GM19023 (cell line): ENCODE data around the gene OXNAD1.
"Not testable (repeated sequence)": the region's sequence is repeated elsewhere in the genome, so short reads cannot be mapped to it uniquely, and the experiment has no call there.

ENCODE experiments used
- ATAC-seq: cut with Tn5 transposase; IDR thresholded peaks from one replicate; pipeline ENCODE4 v1.9.1; 2021; ENCODE audit warnings: mild to moderate bottlenecking, moderate library complexity; ENCODE audit not compliant: unreplicated experiment

OXNAD1 gene

GRCh38 chr3:16302082-16302631 is 37.1 kb downstream of the OXNAD1 start:
- ATAC-seq, result no peak

GRCh38 chr3:16303037-16303575 is 38.1 kb downstream of the OXNAD1 start:
- ATAC-seq, result no peak

GRCh38 chr3:16304061-16305010 is 39.3 kb downstream of the OXNAD1 start:
- ATAC-seq, result no peak

DNA sequence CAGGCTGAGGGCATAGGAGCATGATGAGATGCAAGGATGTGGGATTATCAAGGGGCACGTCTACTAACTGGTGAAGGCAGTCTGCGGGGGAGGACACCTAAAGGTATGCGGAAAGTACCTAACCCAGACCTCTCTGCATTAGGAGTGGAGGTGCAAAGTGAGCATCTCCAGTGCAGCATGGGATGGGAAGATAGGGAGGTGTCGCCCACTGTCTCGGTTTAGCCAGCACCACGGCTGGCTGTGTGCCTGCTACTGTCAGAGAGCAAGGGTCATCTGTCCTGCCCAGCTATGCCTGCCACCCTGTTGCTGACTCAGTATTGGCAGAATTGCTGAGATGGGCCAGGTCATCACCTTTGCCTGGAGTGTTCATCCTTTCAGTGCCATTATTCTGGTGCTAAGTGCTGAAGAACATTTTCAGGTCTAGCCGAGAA is 40.1 kb downstream of the OXNAD1 start:
- no peak for ATAC-seq

DNA sequence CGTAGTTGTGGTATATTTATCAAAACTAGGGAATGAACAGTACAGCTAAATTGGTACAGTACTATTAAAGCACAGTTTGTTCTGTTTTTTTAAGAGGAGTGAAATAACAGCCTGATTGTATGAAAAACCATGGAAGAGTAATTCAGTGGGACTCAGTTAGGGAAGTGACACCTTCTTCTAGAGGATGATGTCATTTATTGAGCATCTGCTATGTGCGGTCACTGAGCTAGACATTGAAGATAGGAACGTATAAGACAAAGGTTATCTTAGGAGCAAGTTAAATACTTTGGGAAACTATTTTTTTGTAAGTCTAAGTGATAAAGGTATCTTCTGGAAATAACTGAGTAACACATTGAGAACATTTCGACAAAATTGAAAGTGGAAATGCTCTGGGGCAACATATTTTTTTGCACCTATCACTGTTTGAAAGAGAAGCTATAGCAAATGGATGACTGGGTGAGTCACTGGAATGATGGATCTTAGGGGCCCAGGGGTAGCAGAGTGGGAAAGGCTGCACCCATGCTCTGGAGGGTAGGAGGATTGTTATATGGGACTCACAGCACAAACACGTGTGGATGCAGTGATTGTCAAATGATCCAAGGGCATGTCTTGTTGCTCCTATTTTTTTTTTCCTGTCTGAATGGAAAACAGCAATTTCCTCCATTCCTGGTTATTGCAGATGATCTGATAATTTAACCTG is 43.0 kb downstream of the OXNAD1 start:
- no peak for ATAC-seq

- no peak for ATAC-seq
These were observed 43.7 kb downstream of the OXNAD1 start for GRCh38 chr3:16308727-16309126.

GRCh38 chr3:16309558-16309957 is 44.5 kb downstream of the OXNAD1 start:
- peak; percentile 68 for ATAC-seq

GRCh38 chr3:16310486-16310885 is 45.5 kb downstream of the OXNAD1 start:
- not testable (repeated sequence) for ATAC-seq

DNA sequence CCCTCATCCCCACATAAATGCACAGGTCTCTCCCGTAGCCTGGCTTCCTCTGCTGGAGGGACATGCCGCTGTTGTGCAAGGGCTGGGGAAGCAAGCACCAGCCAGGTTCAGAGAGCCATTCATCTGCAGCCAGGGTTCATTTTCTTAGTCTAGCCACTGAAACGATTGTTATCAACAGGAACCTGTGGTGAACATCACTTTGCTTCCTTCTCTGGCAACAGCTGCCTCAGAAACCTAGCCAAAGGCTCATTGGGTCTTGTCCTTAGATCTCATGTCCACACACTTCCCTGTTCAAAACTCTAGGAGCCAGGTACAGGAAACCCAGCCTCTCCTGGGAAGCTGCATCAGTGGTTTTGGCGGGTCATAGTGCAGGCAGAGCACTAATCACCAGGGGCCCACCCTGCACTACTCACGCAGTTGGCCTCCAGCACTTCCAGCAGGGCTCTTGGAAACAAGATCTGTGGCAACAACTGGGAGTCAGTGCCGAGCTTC is 47.0 kb downstream of the OXNAD1 start:
- peak; percentile 59 for ATAC-seq

GRCh38 chr3:16313886-16314645 is 49.1 kb downstream of the OXNAD1 start:
- ATAC-seq, result no peak

- ATAC-seq, result no peak
These were observed 50.6 kb downstream of the OXNAD1 start for GRCh38 chr3:16315623-16316022.

DNA sequence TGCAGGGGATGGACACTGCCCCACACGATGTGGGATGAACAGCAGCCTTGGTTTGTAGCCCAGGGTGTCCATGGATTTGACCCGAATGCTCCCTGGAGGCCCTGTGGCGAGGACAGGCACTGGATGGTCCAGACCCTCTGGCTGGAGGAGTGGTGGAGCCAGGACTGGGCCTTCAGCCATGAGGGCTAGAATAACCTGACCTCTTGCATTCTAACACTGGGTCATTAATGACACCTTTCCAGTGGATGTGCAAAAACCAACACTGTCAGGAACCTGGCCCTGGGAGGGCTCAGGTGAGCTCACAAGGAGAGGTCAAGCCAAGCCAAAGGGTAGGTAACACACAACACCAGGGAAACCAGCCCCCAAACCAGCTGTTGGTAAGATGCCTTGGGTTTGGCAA is 51.4 kb downstream of the OXNAD1 start:
- ATAC-seq, result no peak

DNA sequence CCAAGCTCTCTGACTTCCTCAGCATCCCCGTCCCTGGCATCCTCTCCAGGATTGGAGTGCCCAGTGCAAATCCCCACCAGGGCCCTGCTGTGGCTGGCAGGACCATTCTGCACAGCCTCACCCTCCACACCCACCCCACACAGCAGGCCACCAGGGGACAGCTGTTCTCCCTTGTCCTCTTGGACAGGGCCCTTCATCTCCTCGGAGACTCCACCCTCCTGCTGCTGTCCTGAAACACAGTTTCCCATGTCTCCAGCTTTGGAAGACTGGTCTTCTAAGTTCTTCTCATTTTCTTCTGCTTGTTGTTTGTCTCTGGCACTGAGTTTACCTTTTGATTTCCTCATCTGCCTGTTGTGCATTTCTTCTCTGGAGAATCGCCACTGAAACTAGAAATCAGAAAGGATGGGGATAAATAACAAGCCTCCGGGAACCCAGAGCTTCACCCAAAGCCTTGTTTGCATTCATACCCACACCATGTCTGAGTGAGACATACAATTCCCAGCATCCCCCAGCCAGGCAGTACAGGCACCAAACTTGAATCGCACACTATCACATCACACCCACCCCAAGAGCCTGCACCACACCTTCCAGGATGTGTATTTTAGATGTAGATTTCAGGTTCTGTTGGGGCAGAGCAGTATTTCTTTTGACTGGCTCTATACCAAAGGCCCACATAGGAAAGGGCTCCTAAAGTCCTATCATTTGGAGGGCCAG is 52.0 kb downstream of the OXNAD1 start:
- ATAC-seq, result no peak

GRCh38 chr3:16317561-16317945 is 52.5 kb downstream of the OXNAD1 start:
- ATAC-seq, result no peak

DNA sequence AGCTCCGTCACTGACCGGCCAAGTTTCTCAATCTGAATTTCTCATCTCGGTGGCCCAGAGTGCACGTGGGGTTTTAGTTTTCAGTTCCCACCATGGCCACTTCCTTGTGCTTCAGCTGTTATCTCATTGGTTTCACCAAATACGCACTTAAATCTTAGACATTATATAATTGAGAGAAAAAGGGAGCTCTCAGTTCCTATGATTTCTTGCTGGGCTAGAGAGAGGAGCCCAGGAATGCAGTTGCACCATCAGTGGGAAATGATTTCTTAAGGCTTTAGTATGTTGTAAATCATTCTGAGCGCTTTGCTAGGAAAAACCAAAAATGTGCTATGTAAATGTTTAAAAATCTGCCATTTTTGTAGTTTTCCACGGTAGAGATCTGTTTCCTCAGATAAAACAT is 53.2 kb downstream of the OXNAD1 start:
- ATAC-seq, result no peak

DNA sequence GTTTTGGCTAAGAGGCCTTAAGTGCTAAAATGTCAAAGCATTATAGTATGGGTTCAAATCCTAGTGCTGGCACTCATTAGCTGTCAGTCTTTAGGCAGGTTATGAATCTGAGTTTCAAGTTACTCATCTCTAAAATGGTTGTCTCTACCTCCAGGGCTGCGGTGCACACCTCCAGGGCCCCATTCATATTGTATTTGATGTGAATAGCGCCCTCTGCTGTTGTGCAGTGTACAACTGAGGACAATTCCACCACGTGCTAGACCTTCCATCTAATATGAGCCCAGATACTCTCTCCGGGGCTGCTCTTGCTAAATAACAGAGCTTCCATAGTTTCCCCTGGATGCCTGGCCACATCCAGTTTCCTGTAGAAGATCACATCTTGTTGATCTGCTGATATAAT is 54.3 kb downstream of the OXNAD1 start:
- no peak for ATAC-seq

GRCh38 chr3:16319723-16320122 is 54.7 kb downstream of the OXNAD1 start:
- no peak for ATAC-seq

DNA sequence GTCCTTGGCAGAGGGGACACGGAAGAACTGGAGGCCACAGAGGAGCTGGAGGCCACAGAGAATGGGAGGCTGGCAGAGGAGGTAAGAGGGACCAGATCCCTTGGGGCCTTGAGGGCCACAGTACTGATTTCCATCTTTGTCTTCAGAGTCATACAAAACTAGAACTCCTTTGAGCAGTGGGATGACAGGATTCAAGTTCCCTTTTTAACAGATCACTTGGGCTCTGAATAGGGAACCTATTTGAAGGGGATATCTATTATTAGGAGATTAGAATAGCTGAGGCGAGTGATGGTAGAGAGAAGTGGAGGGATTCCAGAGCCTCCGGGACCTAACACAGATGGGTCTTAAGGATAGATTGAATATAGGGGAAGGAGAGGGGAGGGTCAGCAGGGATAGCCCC is 55.7 kb downstream of the OXNAD1 start:
- ATAC-seq, result no peak

DNA sequence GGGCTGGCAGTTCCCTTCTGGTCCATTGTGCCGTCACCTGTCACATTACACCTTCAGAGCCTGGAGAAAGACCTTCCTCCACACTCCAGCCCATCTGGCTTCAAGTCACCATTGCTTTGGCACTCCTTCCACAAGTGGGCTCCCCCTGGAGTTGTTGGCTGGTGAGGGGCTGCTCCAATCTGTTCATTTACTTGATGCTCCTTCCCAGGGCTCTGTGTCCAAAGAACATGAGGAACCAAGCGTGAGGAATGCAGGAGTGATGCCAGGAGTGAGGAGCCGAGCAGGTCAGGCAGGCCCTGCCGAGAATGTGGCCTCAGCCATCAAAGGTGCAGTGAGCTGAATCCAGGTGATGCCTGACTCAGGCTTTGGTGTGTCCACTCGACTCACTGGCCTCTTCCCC is 57.2 kb downstream of the OXNAD1 start:
- no peak for ATAC-seq

GRCh38 chr3:16323737-16324136 is 58.7 kb downstream of the OXNAD1 start:
- ATAC-seq, result no peak
